Gastroesophageal sphincter (tissue), 4 donors: Measurements from ENCODE around the gene SELENOI. TPM values are rescaled to one million over a fixed set of nuclear protein-coding genes. Genes with fewer than 3 reads are reported as not detected.

Source experiments
- ATAC-seq: fragments of 150-250 bp; one replicate; pipeline ENCODE4 v1.9.1; 2016; ENCODE audit warnings: mild to moderate bottlenecking, moderate library complexity
- H3K27ac ChIP-seq, 4 donors: fragments of 200-600 bp; sonication (generic) in 3 of 4; 1 replicate in 3 of 4; 2 replicates in 1 of 4; pipeline ENCODE4 v1.5.1; 2016 to 2019
- H3K27me3 ChIP-seq: fragments of 200-600 bp; sonication (generic); one replicate; pipeline ENCODE4 v1.5.1; 2019
- H3K36me3 ChIP-seq, 2 donors: fragments of 200-600 bp; sonication (generic); one replicate each; pipeline ENCODE4 v1.5.1; 2019; ENCODE audit warnings: control low read depth in 1 of 2
- H3K4me1 ChIP-seq, 3 donors: fragments of 200-600 bp; sonication (generic); 1 replicate in 2 of 3; 2 replicates in 1 of 3; pipeline ENCODE4 v1.5.1; 2016 to 2019; ENCODE audit warnings: control low read depth in 2 of 3
- H3K4me3 ChIP-seq, 2 donors: fragments of 200-600 bp; sonication (generic); one replicate each; pipeline ENCODE4 v1.5.1; 2019; ENCODE audit warnings: mild to moderate bottlenecking in 1 of 2, moderate library complexity in 1 of 2
- H3K9me3 ChIP-seq, 3 donors: fragments of 200-600 bp; sonication (generic); one replicate each; pipeline ENCODE4 v1.5.1; 2017 to 2019; ENCODE audit warnings: control low read depth in 2 of 3
- CTCF ChIP-seq, 4 experiments: fragments of 200-600 bp in 2 of 4; fragments of 450-650 bp in 2 of 4; sonication (generic) in 1 of 4; IDR thresholded peaks; one replicate each; pipeline ENCODE4 v1.5.1; 2017 to 2019; ENCODE audit warnings: antibody characterized with exemption in 4 of 4, mild to moderate bottlenecking in 2 of 4, moderate library complexity in 2 of 4
- EP300 ChIP-seq: sonication (generic); formaldehyde crosslinking; IDR thresholded peaks from one replicate; pipeline ENCODE4 v1.6.1; 2017; ENCODE audit warnings: antibody characterized with exemption, mild to moderate bottlenecking
- POLR2A ChIP-seq, 2 donors: fragments of 450-650 bp; IDR thresholded peaks; one replicate each; pipeline ENCODE4 v1.6.1; 2017; ENCODE audit warnings: antibody characterized with exemption in 2 of 2, mild to moderate bottlenecking in 2 of 2, moderate library complexity in 1 of 2
- POLR2AphosphoS5 ChIP-seq: sonication (generic); formaldehyde crosslinking; IDR thresholded peaks from one replicate; pipeline ENCODE4 v1.6.1; 2017; ENCODE audit warnings: antibody characterized with exemption
- WGBS, 2 donors: methylation state at CpG; one replicate each; pipeline ENCODE4 v1.1.5; 2018; ENCODE audit warnings: low coverage in 1 of 2; 5-methylcytosine and 5-hydroxymethylcytosine counted together
- total RNA-seq, 4 donors: library from RNA; depleted of rRNA; stranded (reverse); fragments of >200 nt; gene quantifications; one replicate each; pipeline ENCODE4 v1.1.0, GENCODE V29; 2016

Gene SELENOI
- total RNA-seq, 4 donors from 2014 or later, result 7.0 to 10.9 (median 8.7) TPM

- Histone ChIP-seq H3K9me3 (no peaks in the 10 kb centered on the region), H3K4me3 (no peak overlapping the region), H3K27ac (no peak overlapping the region), H3K4me1 (peaks cover 0 to 7% (median 0%) of the 10 kb centered on the region in 3 donors), H3K36me3 (peaks cover 0 to 12% of the 10 kb centered on the region in 2 donors), H3K27me3 (no peaks in the 10 kb centered on the region)
- 80 to 93% methylated on average over 5 of the region's 5 CpGs for WGBS, 2 donors
- TF ChIP-seq POLR2AphosphoS5 (no peak), CTCF (IDR thresholded peaks at IDR 0.05) (no peak), POLR2A (IDR thresholded peaks at IDR 0.05) (no peak), EP300 (no peak)
- no peak for ATAC-seq
Measured at GRCh38 chr2:26396734-26397298, 50.9 kb downstream of the SELENOI start.

GRCh38 chr2:26399771-26400376 is 53.9 kb downstream of the SELENOI start:
- H3K9me3 ChIP-seq, result no peaks in the 10 kb centered on the region
- H3K4me3 ChIP-seq, result no peak overlapping the region
- TF ChIP-seq POLR2A (IDR thresholded peaks at IDR 0.05), result no peak
- no peak for TF ChIP-seq POLR2AphosphoS5
- TF ChIP-seq CTCF (IDR thresholded peaks at IDR 0.05), result no peak
- TF ChIP-seq EP300, result no peak
- H3K36me3 ChIP-seq, result peaks cover 0 to 12% of the 10 kb centered on the region in 2 donors
- H3K4me1 ChIP-seq, result peaks cover 0 to 14% (median 0%) of the 10 kb centered on the region in 3 donors
- WGBS, 2 donors, result 81 to 85% methylated on average over 2 to 3 of the region's 4 CpGs
- H3K27ac ChIP-seq, result no peak overlapping the region
- H3K27me3 ChIP-seq, result no peaks in the 10 kb centered on the region
- ATAC-seq, result no peak

GRCh38 chr2:26400723-26401122 is 54.8 kb downstream of the SELENOI start:
- no peak for TF ChIP-seq POLR2AphosphoS5
- no peak for TF ChIP-seq CTCF (IDR thresholded peaks at IDR 0.05)
- no peak for TF ChIP-seq EP300
- no peak for TF ChIP-seq POLR2A (IDR thresholded peaks at IDR 0.05)
- Histone ChIP-seq H3K27ac (no peak overlapping the region), H3K9me3 (no peaks in the 10 kb centered on the region), H3K36me3 (peaks cover 0 to 5% of the 10 kb centered on the region in 2 donors), H3K27me3 (no peaks in the 10 kb centered on the region), H3K4me1 (peaks cover 0 to 14% (median 0%) of the 10 kb centered on the region in 3 donors), H3K4me3 (no peak overlapping the region)
- WGBS, 2 donors, result 57 to 83% methylated on average over 1 to 2 of the region's 5 CpGs
- ATAC-seq, result no peak

GRCh38 chr2:26401739-26402541 is 56.0 kb downstream of the SELENOI start, which contains the start of gene DRC1:
TSS of gene DRC1 (plus strand) at chr2:26401920. CDS start at chr2:26401990, 70 bp downstream.
- H3K9me3 ChIP-seq, result no peaks in the 10 kb centered on the region
- WGBS, 2 donors, result 32 to 33% methylated on average over 3 to 5 of the region's 63 CpGs
- TF ChIP-seq POLR2A (IDR thresholded peaks at IDR 0.05), result no peak
- TF ChIP-seq POLR2AphosphoS5, result no peak
- no peak for TF ChIP-seq EP300
- no peak for TF ChIP-seq CTCF (IDR thresholded peaks at IDR 0.05)
- peak within 1 kb of the TSS in 2 of 4 donors; percentile 8 to 14 for H3K27ac ChIP-seq
- no peaks in the 10 kb centered on the region for H3K27me3 ChIP-seq
- no peaks in the 10 kb centered on the region for H3K36me3 ChIP-seq
- H3K4me3 ChIP-seq, result peak within 1 kb of the TSS in 1 of 2 donors; percentile 48
- peak; percentile 55 for ATAC-seq
- H3K4me1 ChIP-seq, result peaks cover 0 to 14% (median 0%) of the 10 kb centered on the region in 3 donors
